22Rv1 (cell line): ENCODE data around the gene TAS1R1.

Source experiments
- H3K27ac ChIP-seq: fragments of 450-650 bp; 2 replicates; pipeline ENCODE4 v1.5.1; 2017
- CTCF ChIP-seq: fragments of 450-650 bp; IDR thresholded peaks from 2 replicates; pipeline ENCODE4 v1.5.1; 2017; ENCODE audit warnings: mild to moderate bottlenecking
- ZFX ChIP-seq: fragments of 450-650 bp; IDR thresholded peaks from 2 replicates; pipeline ENCODE4 v1.6.1; 2017; ENCODE audit warnings: antibody characterized with exemption, borderline replicate concordance

Gene TAS1R1

GRCh38 chr1:6585841-6586240 is 30.7 kb downstream of the TAS1R1 start:
- H3K27ac ChIP-seq, result no peak overlapping the region
- TF ChIP-seq CTCF (no peak), ZFX (no peak)

- no peak overlapping the region for H3K27ac ChIP-seq
- TF ChIP-seq ZFX, result no peak
- no peak for TF ChIP-seq CTCF
Measured at GRCh38 chr1:6586404-6586816, 31.3 kb downstream of the TAS1R1 start.

GRCh38 chr1:6587261-6588005 is 32.3 kb downstream of the TAS1R1 start:
- TF ChIP-seq CTCF, result no peak
- TF ChIP-seq ZFX, result no peak
- no peak overlapping the region for H3K27ac ChIP-seq

- TF ChIP-seq CTCF (no peak), ZFX (no peak)
- H3K27ac ChIP-seq, result no peak overlapping the region
Measured at GRCh38 chr1:6588128-6588892, 33.2 kb downstream of the TAS1R1 start.

GRCh38 chr1:6588893-6589520 is 33.9 kb downstream of the TAS1R1 start:
- no peak overlapping the region for H3K27ac ChIP-seq
- no peak for TF ChIP-seq CTCF
- no peak for TF ChIP-seq ZFX

- TF ChIP-seq CTCF (no peak), ZFX (no peak)
- H3K27ac ChIP-seq, result no peak overlapping the region
Measured at GRCh38 chr1:6590046-6590445, 34.9 kb downstream of the TAS1R1 start.

- TF ChIP-seq ZFX (no peak), CTCF (no peak)
- no peak overlapping the region for H3K27ac ChIP-seq
Measured at GRCh38 chr1:6591222-6591621, 36.1 kb downstream of the TAS1R1 start.
